HG03039 (cell line): Measurements from ENCODE around the gene MLLT6.

ENCODE experiments used
- ATAC-seq: cut with Tn5 transposase; IDR thresholded peaks from one replicate; pipeline ENCODE4 v1.9.1; 2021; ENCODE audit warnings: mild to moderate bottlenecking, moderate library complexity; ENCODE audit not compliant: unreplicated experiment

The MLLT6 gene

DNA sequence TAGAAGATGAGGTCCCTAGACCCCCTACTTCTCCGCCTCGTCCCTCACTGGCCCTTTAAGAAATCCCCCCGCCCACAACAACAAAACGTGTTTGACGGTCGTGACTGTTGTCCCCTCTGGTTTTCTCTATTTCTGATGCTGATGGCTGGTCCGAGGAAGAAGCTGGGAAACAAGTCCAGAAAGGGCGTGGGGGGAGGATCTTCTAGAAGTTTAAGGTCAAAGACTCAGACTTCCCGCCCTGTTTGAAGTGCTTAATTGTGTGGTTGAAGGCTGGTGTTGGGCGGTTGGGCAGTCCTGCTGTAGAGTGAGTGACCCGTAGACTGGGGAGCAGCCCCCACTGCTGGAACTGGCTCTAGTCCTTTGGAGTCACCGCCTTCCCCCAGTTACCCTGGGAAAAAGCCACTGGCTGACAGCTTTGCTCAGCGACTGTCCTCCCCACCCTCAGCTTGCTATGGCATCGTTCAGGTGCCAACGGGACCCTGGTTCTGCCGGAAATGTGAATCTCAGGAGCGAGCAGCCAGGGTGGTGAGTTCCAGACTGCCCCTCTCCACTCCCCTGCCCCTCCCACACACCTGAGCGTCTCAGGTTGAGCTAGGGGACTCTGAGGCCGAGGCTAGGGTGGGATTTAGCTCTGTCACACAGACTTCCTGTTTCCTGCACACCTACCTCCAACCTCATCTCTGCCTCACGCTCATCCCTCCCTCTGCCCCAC, 1.6 kb downstream of the MLLT6 start:
- ATAC-seq: no peak

GRCh38 chr17:38707678-38708351, 2.7 kb downstream of the MLLT6 start:
- no peak for ATAC-seq

- ATAC-seq: no peak
Measured at GRCh38 chr17:38709104-38709820, 4.2 kb downstream of the MLLT6 start.

GRCh38 chr17:38709864-38710603, 5.0 kb downstream of the MLLT6 start:
- ATAC-seq: no peak

GRCh38 chr17:38710604-38710962, 5.5 kb downstream of the MLLT6 start:
- no peak for ATAC-seq

DNA sequence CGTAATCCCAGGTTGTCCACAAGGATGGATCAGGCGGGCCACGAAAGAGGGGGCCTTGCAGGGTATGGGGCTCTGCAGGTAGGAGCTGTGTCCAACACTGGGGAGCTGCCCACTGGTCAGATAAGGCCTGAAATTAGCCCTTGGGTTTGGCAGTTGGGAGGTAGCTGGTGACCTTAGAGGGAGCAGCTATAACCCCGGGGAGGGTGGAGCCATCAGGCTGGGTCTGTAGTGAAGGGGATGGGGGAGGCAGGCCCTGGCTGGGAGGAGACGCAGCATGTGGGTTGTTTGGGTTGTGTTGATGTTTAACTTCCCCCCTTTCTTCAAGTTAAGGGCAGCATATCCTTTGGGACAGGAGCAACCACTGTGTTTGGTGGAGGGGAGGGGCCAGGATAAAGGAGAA, 5.9 kb downstream of the MLLT6 start:
- ATAC-seq: no peak

DNA sequence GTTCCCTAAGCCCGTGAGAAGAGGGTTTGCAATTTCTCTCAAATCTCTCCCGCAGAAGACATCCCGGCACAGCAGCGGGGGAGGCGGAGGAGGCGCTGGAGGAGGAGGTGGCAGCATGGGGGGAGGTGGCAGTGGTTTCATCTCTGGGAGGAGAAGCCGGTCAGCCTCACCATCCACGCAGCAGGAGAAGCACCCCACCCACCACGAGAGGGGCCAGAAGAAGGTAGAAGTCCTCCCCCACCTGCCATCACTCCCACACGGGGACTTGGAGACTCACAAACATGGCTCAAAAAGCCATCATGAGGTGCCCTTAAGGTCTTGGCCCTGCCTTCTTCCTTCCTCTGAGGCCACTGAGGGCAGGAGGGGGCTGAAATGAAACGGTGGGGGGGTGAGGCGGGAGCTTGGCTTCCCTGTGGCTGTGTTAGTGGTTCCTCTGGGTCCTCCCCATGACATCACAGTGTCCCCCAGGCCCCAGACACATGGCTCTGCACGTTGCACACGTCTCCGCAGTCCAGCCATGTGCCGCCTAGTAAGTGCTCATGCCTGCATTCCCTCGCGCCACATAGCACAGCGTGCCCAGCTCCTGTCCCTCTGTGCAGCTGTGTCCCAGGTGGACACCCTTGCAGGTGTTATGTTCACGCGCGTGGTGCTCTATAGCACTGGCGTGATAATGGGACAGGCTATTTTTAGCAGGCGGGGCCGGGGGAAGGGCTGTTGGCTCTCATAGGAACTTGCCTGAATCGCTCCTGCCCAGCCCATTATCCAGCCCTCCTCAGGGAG, 6.9 kb downstream of the MLLT6 start:
- no peak for ATAC-seq

- no peak for ATAC-seq
Measured at GRCh38 chr17:38712593-38712992, 7.5 kb downstream of the MLLT6 start.

DNA sequence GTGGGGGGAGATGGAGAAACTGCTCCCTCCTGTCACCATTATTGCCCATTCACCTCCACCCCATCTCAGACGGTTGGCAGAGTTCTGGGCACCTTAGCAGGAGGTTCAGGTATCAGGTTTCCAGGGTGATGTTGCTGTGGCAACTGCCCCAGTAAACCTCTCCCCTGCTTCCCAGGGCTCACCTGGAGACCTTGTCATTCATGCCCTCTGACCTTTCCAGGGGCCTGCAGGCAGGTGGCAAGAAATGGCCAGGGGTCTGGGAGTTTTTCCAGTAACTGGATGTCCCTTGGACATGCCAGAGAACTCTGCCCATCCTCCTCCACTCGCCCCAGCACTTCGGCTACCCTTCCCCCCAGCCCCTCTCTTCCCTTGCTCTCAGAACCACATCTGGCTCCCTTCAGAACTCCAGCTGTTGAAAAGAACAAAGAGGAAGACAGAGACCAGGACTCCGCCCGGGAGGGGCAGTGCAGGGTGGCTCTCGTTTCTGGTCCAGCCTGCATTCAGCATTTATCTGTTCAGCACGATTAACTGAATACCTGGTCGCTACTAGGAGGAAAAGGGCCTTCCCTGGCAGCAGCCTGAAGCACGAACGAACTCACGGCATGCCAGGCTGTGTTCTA, 8.5 kb downstream of the MLLT6 start:
- ATAC-seq: no peak

- ATAC-seq: no peak
Measured at GRCh38 chr17:38715216-38715943, 10.3 kb downstream of the MLLT6 start.

DNA sequence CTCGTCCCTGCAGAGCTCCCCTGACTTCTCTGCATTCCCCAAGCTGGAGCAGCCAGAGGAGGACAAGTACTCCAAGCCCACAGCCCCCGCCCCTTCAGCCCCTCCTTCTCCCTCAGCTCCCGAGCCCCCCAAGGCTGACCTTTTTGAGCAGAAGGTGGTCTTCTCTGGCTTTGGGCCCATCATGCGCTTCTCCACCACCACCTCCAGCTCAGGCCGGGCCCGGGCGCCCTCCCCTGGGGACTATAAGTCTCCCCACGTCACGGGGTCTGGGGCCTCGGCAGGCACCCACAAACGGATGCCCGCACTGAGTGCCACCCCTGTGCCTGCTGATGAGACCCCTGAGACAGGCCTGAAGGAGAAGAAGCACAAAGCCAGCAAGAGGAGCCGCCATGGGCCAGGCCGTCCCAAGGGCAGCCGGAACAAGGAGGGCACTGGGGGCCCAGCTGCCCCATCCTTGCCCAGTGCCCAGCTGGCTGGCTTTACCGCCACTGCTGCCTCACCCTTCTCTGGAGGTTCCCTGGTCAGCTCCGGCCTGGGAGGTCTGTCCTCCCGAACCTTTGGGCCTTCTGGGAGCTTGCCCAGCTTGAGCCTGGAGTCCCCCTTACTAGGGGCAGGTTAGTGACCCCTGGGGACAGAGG, 11.4 kb downstream of the MLLT6 start:
- no peak for ATAC-seq

- ATAC-seq: no peak
Measured at GRCh38 chr17:38717139-38717745, 12.2 kb downstream of the MLLT6 start.

GRCh38 chr17:38719289-38719942, 14.3 kb downstream of the MLLT6 start:
- ATAC-seq: no peak

DNA sequence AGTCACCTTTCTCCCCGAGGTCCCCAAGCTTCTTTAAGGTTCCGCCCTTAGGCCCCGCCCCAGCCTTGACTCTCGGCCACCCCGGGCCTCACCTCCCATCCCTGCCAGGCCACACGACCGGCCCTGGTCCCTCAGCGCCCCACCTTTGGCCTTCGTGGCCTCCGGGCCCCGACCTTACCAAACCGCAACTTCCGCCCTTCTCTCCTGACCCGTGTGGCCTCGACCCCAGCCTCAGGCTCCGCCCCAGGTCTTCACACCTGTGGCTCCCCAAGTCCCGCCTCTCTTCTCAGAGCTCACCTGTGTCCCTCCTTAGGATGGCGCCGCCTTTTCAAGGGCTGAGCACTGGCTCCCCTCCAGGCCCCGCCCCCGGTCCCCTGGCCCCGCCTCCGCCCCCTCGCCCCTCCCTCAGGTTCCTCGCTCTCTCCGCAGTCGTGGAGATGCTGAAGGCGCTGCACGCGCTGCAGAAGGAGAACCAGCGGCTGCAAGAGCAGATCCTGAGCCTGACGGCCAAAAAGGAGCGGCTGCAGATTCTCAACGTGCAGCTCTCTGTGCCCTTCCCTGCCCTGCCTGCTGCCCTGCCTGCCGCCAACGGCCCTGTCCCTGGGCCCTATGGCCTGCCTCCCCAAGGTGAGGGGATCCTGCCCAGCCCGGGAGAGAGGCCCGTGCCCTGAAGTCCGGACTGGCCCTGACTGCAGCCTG, 15.0 kb downstream of the MLLT6 start:
- ATAC-seq: no peak

DNA sequence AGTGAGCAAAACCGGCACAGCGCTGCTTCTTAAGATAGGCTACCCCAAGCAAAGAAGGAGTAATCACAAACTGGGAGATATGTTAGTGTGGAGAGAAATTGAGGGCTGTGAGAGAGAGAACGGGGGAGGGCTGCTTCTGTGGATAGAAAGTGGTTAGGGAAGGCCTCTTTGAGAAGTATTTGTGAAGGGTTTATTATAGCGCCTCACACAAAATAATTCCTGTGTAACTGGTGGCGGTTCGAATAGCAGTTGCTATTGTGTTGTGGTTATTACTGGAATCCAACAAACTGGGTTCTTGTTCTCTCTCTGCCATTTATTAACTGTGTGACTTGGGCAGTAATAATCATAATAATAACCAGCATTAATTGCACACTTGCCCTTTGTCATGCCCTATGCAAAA, 15.9 kb downstream of the MLLT6 start:
- ATAC-seq: no peak

GRCh38 chr17:38721802-38722201, 16.7 kb downstream of the MLLT6 start:
- no peak for ATAC-seq

- no peak for ATAC-seq
Measured at GRCh38 chr17:38724337-38724988, 19.4 kb downstream of the MLLT6 start.
